Measurements from ENCODE around the gene MSTO1.

Gene MSTO1

DNA sequence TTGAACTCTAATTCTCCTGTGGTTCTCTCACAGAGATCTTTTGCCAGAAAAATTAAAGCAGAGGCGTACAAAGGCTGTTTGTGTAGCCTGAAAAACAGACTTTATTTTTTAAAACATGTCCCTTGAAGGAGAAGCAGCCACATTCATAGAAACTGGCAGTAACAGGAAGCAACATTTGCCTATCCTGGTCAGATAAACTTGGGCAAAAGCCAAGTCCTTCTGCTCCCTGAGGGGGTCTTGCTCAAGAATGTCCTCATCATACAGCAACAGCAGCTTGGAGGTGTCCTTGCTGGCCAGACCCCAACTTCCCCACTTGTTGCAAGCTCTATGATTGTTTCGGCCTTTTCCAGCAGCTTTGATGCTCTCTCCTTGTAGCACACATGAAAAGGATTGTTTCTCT is 36.3 kb downstream of the MSTO1 start:
- peak; percentile 89 for DNase-seq (ENCODE audit: low read depth)
- TF ChIP-seq CTCF (IDR thresholded peaks at IDR 0.05; ENCODE audit: low read depth, low read length) (no peak), MYC (IDR thresholded peaks at IDR 0.05; ENCODE audit: low read depth, low read length) (no peak), MAX (IDR thresholded peaks at IDR 0.05; ENCODE audit: low read depth, low read length) (no peak), POLR2A (IDR thresholded peaks at IDR 0.05; ENCODE audit: extremely low read depth, insufficient read length) (no peak)
- no peak overlapping the region for H3K4me3 ChIP-seq (ENCODE audit: low read depth, low read length)

DNA sequence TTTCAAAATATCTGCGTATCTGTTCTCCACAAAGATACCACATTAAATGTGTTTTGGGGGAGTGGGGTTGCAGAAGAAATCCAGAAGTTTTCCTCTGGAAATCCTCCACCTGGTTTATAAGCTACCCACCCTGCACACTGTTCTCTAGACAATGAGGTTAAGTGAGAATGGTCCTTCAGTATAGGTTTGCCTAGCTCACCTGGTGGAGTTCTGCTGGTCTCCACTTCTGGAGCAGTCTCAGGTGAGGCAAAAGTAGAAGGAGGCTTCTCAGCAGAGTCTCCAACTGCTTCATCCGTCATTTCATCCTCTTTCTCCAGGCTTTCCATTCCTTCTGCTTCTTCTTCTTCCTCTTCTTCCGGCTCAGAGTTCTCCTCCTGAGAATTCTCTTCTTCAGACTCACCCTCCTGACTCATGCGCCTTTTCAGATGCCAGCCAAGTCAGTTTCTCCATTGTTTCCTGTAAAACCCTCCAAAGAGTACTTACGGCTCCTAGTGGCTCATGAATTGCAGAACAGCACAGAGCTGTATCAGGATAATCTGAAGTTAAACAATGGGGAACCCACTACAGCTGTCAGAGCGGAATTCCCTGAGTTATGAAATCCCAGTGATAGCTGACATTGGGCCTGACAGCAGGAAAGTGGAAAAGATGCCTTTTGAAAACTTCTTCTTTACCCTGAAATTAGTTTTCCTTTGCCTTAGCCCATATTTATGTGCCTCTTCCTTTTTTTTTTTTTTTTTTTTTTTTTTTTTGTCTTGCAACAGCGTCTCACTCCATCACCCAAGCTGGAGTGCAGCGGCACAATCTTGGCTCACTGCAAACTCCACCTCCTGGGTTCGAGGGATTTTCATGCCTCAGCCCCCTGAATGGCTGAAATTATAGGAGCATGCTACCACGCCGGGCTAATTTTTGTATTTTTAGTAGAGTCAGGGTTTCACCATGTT is 38.5 kb downstream of the MSTO1 start:
- TF ChIP-seq CTCF (IDR thresholded peaks at IDR 0.05; ENCODE audit: low read depth, low read length) (peak; percentile 41), POLR2A (IDR thresholded peaks at IDR 0.05; ENCODE audit: extremely low read depth, insufficient read length) (no peak), MYC (IDR thresholded peaks at IDR 0.05; ENCODE audit: low read depth, low read length) (no peak)
- DNase-seq (ENCODE audit: low read depth), result peak; percentile 63
- no peak overlapping the region for H3K4me3 ChIP-seq (ENCODE audit: low read depth, low read length)

- peak; percentile 52 for DNase-seq (ENCODE audit: low read depth)
- no peak overlapping the region for H3K4me3 ChIP-seq (ENCODE audit: low read depth, low read length)
- TF ChIP-seq POLR2A (IDR thresholded peaks at IDR 0.05; ENCODE audit: extremely low read depth, insufficient read length) (no peak), MAX (IDR thresholded peaks at IDR 0.05; ENCODE audit: low read depth, low read length) (no peak), MYC (IDR thresholded peaks at IDR 0.05; ENCODE audit: low read depth, low read length) (no peak), CTCF (IDR thresholded peaks at IDR 0.05; ENCODE audit: low read depth, low read length) (no peak)
These were observed 39.7 kb downstream of the MSTO1 start for GRCh38 chr1:155649676-155650075.

- no peak for TF ChIP-seq MAX (IDR thresholded peaks at IDR 0.05; ENCODE audit: low read depth, low read length)
- TF ChIP-seq POLR2A (IDR thresholded peaks at IDR 0.05; ENCODE audit: extremely low read depth, insufficient read length), result no peak
- TF ChIP-seq MYC (IDR thresholded peaks at IDR 0.05; ENCODE audit: low read depth, low read length), result no peak
- TF ChIP-seq CTCF (IDR thresholded peaks at IDR 0.05; ENCODE audit: low read depth, low read length), result no peak
- no peak overlapping the region for H3K4me3 ChIP-seq (ENCODE audit: low read depth, low read length)
- DNase-seq (ENCODE audit: low read depth), result peak; percentile 15
These were observed 40.3 kb downstream of the MSTO1 start for GRCh38 chr1:155650231-155650757.

GRCh38 chr1:155651861-155652661 is 42.0 kb downstream of the MSTO1 start:
- TF ChIP-seq MYC (IDR thresholded peaks at IDR 0.05; ENCODE audit: low read depth, low read length), result no peak
- no peak for TF ChIP-seq CTCF (IDR thresholded peaks at IDR 0.05; ENCODE audit: low read depth, low read length)
- TF ChIP-seq MAX (IDR thresholded peaks at IDR 0.05; ENCODE audit: low read depth, low read length), result no peak
- no peak for TF ChIP-seq POLR2A (IDR thresholded peaks at IDR 0.05; ENCODE audit: extremely low read depth, insufficient read length)
- no peak overlapping the region for H3K4me3 ChIP-seq (ENCODE audit: low read depth, low read length)
- DNase-seq (ENCODE audit: low read depth), result peak; percentile 23
